HEK293T (cell line): ENCODE results near the gene VAMP3.

Experiments
- CTCF ChIA-PET: fragments of 350-600 bp; formaldehyde crosslinking; extraction: SDS; loops from one replicate; lab custom pipeline; 2021; ENCODE audit warnings: antibody characterized with exemption, inconsistent platforms; lab: Yijun Ruan, JAX
- POLR2A ChIA-PET: fragments of 350-600 bp; formaldehyde crosslinking; extraction: SDS; loops from one replicate; lab custom pipeline; 2020; ENCODE audit warnings: antibody characterized with exemption, inconsistent platforms; lab: Yijun Ruan, JAX
- DNase-seq: peaks from one replicate; pipeline ENCODE4 v3.0.0; 2012; ENCODE audit warnings: mixed read lengths; ENCODE audit errors: extremely low spot score
- ARNT ChIP-seq: fragments of 450-650 bp; IDR thresholded peaks from 2 replicates; pipeline ENCODE4 v1.6.1; 2017; ENCODE audit warnings: mild to moderate bottlenecking
- BHLHE40 ChIP-seq: fragments of 450-650 bp; IDR thresholded peaks from 2 replicates; pipeline ENCODE4 v1.6.1; 2016; ENCODE audit warnings: mild to moderate bottlenecking, moderate library complexity, borderline replicate concordance
- CTBP1 ChIP-seq: fragments of 450-650 bp; IDR thresholded peaks from 2 replicates; pipeline ENCODE4 v1.6.1; 2016; ENCODE audit warnings: borderline replicate concordance
- ELF4 ChIP-seq: fragments of 450-650 bp; IDR thresholded peaks from 2 replicates; pipeline ENCODE4 v1.6.1; 2017; ENCODE audit warnings: antibody characterized with exemption
- FOXA1 ChIP-seq: fragments of 450-650 bp; IDR thresholded peaks from 2 replicates; pipeline ENCODE4 v1.6.1; 2016; ENCODE audit warnings: mild to moderate bottlenecking
- FOXK2 ChIP-seq: fragments of 450-650 bp; IDR thresholded peaks from 2 replicates; pipeline ENCODE4 v1.6.1; 2016; ENCODE audit warnings: mild to moderate bottlenecking
- FOXM1 ChIP-seq: fragments of 450-650 bp; IDR thresholded peaks from 2 replicates; pipeline ENCODE4 v1.6.1; 2017; ENCODE audit warnings: mild to moderate bottlenecking, borderline replicate concordance
- HDGF ChIP-seq: fragments of 450-650 bp; IDR thresholded peaks from 2 replicates; pipeline ENCODE4 v1.6.1; 2017; ENCODE audit warnings: antibody characterized with exemption, borderline replicate concordance
- L3MBTL2 ChIP-seq: fragments of 450-650 bp; conservative IDR thresholded peaks from 2 replicates; pipeline ENCODE4 v1.6.1; 2016; ENCODE audit warnings: mild to moderate bottlenecking
- LEF1 ChIP-seq: fragments of 450-650 bp; IDR thresholded peaks from 2 replicates; pipeline ENCODE4 v1.6.1; 2017; ENCODE audit warnings: mild to moderate bottlenecking, borderline replicate concordance
- NFRKB ChIP-seq: fragments of 450-650 bp; IDR thresholded peaks from 2 replicates; pipeline ENCODE4 v1.6.1; 2016; ENCODE audit warnings: mild to moderate bottlenecking, moderate library complexity
- SP1 ChIP-seq: fragments of 450-650 bp; IDR thresholded peaks from 2 replicates; pipeline ENCODE4 v1.6.1; 2017
- SUZ12 ChIP-seq: fragments of 450-650 bp; IDR thresholded peaks from 2 replicates; pipeline ENCODE4 v1.6.1; 2016; ENCODE audit warnings: mild to moderate bottlenecking
- TARDBP ChIP-seq: fragments of 450-650 bp; IDR thresholded peaks from 2 replicates; pipeline ENCODE4 v1.6.1; 2016
- ZNF384 ChIP-seq: fragments of 450-650 bp; IDR thresholded peaks from 2 replicates; pipeline ENCODE4 v1.6.1; 2016
- TF ChIP-seq, protein P1 (sequence below): fragments of 450-650 bp; IDR thresholded peaks from 2 replicates; pipeline ENCODE4 v1.6.1; 2016

VAMP3 gene

GRCh38 chr1:7753641-7754040, 17.5 kb upstream of the VAMP3 start:
- DNase-seq, result no peak
- ChIA-PET CTCF (interaction anchor here (0.6 to 3.6 kb wide), 7 partner anchors 8 to 903 kb away, joined by 3 to 82 read pairs (median 15); no protein-coding TSS in a partner anchor), POLR2A (no interaction called here)
- TF ChIP-seq FOXK2 (no peak), ARNT (no peak), ELF4 (no peak), CTBP1 (no peak), FOXA1 (no peak), SUZ12 (no peak), HDGF (no peak), TARDBP (no peak), NFRKB (no peak), BHLHE40 (no peak), FOXM1 (no peak), L3MBTL2 (no peak), ZNF384 (no peak), SP1 (no peak), LEF1 (no peak)
- TF ChIP-seq, protein P1, sequence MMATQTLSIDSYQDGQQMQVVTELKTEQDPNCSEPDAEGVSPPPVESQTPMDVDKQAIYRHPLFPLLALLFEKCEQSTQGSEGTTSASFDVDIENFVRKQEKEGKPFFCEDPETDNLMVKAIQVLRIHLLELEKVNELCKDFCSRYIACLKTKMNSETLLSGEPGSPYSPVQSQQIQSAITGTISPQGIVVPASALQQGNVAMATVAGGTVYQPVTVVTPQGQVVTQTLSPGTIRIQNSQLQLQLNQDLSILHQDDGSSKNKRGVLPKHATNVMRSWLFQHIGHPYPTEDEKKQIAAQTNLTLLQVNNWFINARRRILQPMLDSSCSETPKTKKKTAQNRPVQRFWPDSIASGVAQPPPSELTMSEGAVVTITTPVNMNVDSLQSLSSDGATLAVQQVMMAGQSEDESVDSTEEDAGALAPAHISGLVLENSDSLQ, result no peak

DNA sequence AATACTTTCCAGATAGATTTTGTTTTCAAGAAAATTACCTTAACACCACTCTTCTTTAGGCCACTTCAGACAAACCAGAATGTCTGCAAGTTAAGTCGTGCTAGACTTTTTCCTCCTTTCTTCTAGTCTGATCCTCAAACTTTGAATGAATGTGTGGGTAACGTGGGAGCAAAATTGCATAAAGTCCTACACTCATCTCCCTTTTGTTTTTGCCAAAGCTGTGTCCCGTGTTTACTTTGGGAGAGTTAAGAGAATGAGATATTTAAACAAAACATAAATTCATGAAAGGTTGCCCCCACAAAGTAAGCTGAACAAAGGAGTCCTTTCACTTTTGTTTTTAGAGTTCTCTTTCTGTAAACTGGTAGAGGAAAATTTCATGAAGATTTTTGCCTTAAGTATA, 16.9 kb upstream of the VAMP3 start:
- no peak for DNase-seq
- CTCF ChIA-PET, result interaction anchor here (0.7 to 3.6 kb wide), 3 partner anchors 86 to 1021 kb away, joined by 4 to 82 read pairs (median 15); no protein-coding TSS in a partner anchor
- POLR2A ChIA-PET, result no interaction called here
- TF ChIP-seq ELF4, result no peak
- TF ChIP-seq FOXK2, result no peak
- TF ChIP-seq NFRKB, result no peak

DNA sequence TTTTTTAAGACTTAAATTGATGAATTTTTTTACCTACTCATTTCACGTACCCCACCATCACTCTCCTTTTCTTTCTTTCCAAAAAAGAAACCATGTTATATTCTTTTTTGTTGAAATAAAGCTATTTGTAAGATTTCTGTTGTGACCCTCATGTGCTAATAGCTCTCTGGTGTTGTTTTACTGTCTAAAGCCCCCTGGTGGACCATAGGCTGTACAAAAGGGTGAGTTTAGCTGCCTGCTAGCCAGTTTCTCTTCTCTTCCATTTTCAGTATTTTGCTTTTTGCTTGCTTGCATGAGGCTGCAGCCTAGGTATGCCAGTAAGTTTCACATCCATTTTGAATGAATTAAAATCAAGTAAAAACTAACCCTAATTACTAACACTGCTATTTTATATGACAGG, 15.6 kb upstream of the VAMP3 start:
- CTCF ChIA-PET, result interaction anchor here (0.6 to 1.4 kb wide), 4 partner anchors 24 to 511 kb away, joined by 4 to 7 read pairs (median 5); no protein-coding TSS in a partner anchor
- POLR2A ChIA-PET, result interaction anchor here (1.0 kb wide), 1 partner anchor 86 kb away, joined by 3 read pairs; no protein-coding TSS in a partner anchor
- TF ChIP-seq FOXM1 (no peak), ARNT (no peak), NFRKB (no peak), ZNF384 (no peak), ELF4 (no peak), FOXA1 (no peak), CTBP1 (no peak), SP1 (no peak), BHLHE40 (no peak), LEF1 (no peak), TARDBP (no peak), HDGF (no peak), FOXK2 (no peak), L3MBTL2 (no peak), SUZ12 (no peak)
- TF ChIP-seq, protein P1, result no peak
- DNase-seq, result peak; percentile 24

DNA sequence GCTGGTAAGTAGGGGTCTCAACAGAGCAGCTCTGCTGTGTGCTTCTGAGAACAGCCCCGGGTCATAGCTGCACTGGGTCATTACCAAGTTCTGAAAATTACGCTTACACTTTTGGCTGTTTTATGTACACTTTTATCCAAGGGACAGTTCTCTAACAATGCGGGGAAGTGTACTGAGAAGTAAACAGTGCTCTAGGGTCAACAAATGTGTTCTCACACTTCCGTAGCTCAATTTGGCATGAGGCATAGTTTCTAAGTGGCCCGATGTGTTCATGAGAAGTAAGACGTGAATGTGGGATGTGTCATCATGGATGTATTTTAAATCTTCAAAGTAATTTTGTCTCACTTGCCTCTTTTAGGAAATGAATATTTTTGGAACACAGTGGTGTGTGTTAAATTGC, 10.9 kb upstream of the VAMP3 start:
- no peak for DNase-seq
- ChIA-PET POLR2A (no interaction called here), CTCF (no interaction called here)
- TF ChIP-seq ELF4 (no peak), LEF1 (no peak), TARDBP (no peak), SP1 (no peak), NFRKB (no peak), L3MBTL2 (no peak), HDGF (no peak), BHLHE40 (no peak), FOXM1 (no peak), ARNT (no peak), FOXK2 (no peak), SUZ12 (no peak), ZNF384 (no peak), FOXA1 (no peak), CTBP1 (no peak)
- TF ChIP-seq, protein P1, result no peak

DNA sequence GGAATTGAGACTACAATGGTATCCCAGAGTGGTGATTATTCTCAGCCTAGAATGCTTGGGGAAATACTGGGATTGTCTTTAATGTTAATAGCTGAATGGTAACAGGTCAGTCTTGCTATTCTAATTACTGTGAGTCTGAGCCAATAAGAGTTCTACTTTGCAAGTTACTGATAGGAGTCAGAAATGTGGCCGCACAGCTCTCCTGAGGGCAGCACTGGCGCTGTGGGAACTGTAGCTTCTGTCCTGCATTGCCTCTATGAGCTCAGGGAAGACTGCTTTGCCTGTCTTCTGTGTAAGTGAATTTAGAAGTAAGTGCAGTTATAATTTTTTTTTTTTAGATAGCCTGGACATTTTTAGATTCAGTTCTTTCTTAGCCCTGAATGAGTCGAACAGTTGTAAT, 10.0 kb upstream of the VAMP3 start:
- ChIA-PET POLR2A (no interaction called here), CTCF (interaction anchor here (0.7 to 1.7 kb wide), 3 partner anchors 8 to 94 kb away, joined by 3 to 15 read pairs (median 4); no protein-coding TSS in a partner anchor)
- no peak for DNase-seq
- TF ChIP-seq HDGF (no peak), ARNT (no peak), TARDBP (no peak), L3MBTL2 (no peak), SUZ12 (no peak), CTBP1 (no peak), NFRKB (no peak), ELF4 (no peak), FOXK2 (no peak), ZNF384 (no peak), LEF1 (no peak), FOXA1 (no peak), FOXM1 (no peak), SP1 (no peak)
- TF ChIP-seq, protein P1, result no peak

GRCh38 chr1:7767176-7767575, 3.9 kb upstream of the VAMP3 start:
- no peak for DNase-seq
- POLR2A ChIA-PET, result no interaction called here
- no peak for TF ChIP-seq NFRKB
- TF ChIP-seq TARDBP, result no peak
- TF ChIP-seq ARNT, result no peak
- no peak for TF ChIP-seq SP1
- TF ChIP-seq ELF4, result no peak
- no peak for TF ChIP-seq CTBP1
- no peak for TF ChIP-seq ZNF384
- no peak for TF ChIP-seq FOXA1
- TF ChIP-seq FOXM1, result no peak
- TF ChIP-seq HDGF, result no peak
- TF ChIP-seq BHLHE40, result no peak
- CTCF ChIA-PET, result interaction anchor here (2.4 kb wide), 1 partner anchor 15 kb away, joined by 19 read pairs; no protein-coding TSS in a partner anchor
